ENCODE data around the gene GTPBP3.

GTPBP3 gene

GRCh38 chr19:17329366-17330261 lies 7.7 kb upstream of the GTPBP3 start:
- no peak overlapping the region for H3K4me3 ChIP-seq (ENCODE audit: low read depth, low read length)
- no peak for TF ChIP-seq CTCF (IDR thresholded peaks at IDR 0.05; ENCODE audit: low read depth, low read length, missing control alignments)
- no peak for DNase-seq (ENCODE audit: low read depth)

GRCh38 chr19:17330262-17331044 lies 6.9 kb upstream of the GTPBP3 start:
- no peak overlapping the region for H3K4me3 ChIP-seq (ENCODE audit: low read depth, low read length)
- DNase-seq (ENCODE audit: low read depth): no peak
- TF ChIP-seq CTCF (IDR thresholded peaks at IDR 0.05; ENCODE audit: low read depth, low read length, missing control alignments): no peak

- no peak overlapping the region for H3K4me3 ChIP-seq (ENCODE audit: low read depth, low read length)
- no peak for TF ChIP-seq CTCF (IDR thresholded peaks at IDR 0.05; ENCODE audit: low read depth, low read length, missing control alignments)
- no peak for DNase-seq (ENCODE audit: low read depth)
Measured at GRCh38 chr19:17331045-17331558, 6.3 kb upstream of the GTPBP3 start.

GRCh38 chr19:17332360-17332676 lies 5.0 kb upstream of the GTPBP3 start:
- no peak overlapping the region for H3K4me3 ChIP-seq (ENCODE audit: low read depth, low read length)
- no peak for TF ChIP-seq CTCF (IDR thresholded peaks at IDR 0.05; ENCODE audit: low read depth, low read length, missing control alignments)

GRCh38 chr19:17332677-17333581 lies 4.4 kb upstream of the GTPBP3 start:
- no peak overlapping the region for H3K4me3 ChIP-seq (ENCODE audit: low read depth, low read length)
- no peak for TF ChIP-seq CTCF (IDR thresholded peaks at IDR 0.05; ENCODE audit: low read depth, low read length, missing control alignments)
- no peak for DNase-seq (ENCODE audit: low read depth)

More at GRCh38 chr19:17332360-17332676, 5.0 kb upstream of the GTPBP3 start:
- no peak for DNase-seq (ENCODE audit: low read depth)

- no peak for TF ChIP-seq CTCF (IDR thresholded peaks at IDR 0.05; ENCODE audit: low read depth, low read length, missing control alignments)
- H3K4me3 ChIP-seq (ENCODE audit: low read depth, low read length): peak overlapping the region; percentile 76
- no peak for DNase-seq (ENCODE audit: low read depth)
Measured at GRCh38 chr19:17333611-17334413, 3.5 kb upstream of the GTPBP3 start.

Measured in GM12864 (cell line).